GM18519 (cell line): Measurements from ENCODE around the gene MVD.
"Not testable (repeated sequence)": the region's sequence is repeated elsewhere in the genome, so short reads cannot be mapped to it uniquely, and the experiment has no call there.

ENCODE experiments used
- ATAC-seq: cut with Tn5 transposase; IDR thresholded peaks from one replicate; pipeline ENCODE4 v1.9.1; 2021; ENCODE audit warnings: mild to moderate bottlenecking, moderate library complexity; ENCODE audit not compliant: unreplicated experiment, low FRiP score

MVD gene

DNA sequence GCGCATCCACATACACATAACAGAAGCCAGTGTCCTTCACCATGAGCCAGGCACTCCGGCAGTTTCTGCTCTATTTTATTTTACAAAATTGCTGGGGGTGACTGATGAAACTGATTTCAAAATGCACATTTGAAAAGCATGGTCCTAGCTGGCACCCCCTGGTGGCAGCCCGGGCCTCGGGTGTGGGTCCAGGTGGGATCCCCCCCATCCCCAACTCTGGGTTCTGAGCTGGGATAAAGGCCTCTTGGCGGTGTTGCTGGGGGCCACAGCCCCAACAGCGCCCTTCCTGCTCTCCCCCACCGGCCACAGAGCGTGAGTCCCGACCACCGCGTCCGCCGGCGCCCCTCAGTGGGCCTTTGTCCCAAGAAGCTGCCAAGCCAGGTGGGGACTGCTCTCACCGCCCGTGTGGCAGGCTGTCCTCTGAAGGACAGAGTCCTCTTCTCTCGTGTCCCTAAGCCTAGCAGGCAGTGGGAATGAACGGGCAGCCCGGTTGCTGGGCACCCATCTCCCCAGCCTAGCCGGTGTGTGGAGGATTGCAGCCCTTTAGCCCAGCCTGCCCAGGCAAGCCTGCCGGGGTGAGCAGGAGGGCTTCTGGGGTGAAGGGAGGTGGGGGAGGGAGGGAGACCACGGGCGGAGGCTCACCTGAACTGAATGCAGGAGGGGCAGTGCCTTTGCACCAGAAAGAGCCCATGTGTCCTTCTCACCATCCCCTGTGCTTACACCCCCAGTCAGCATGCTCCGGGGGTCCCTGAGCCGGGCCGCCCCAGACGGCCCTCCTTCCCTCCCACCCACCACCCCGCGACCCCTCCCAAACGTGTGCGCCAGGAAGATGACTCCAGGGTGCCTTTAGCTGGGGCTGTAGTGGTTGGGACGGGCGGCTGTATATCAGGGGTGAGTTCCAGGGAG is 22.5 kb upstream of the MVD start:
- no peak for ATAC-seq

GRCh38 chr16:88684569-88685155 is 21.8 kb upstream of the MVD start:
- no peak for ATAC-seq

DNA sequence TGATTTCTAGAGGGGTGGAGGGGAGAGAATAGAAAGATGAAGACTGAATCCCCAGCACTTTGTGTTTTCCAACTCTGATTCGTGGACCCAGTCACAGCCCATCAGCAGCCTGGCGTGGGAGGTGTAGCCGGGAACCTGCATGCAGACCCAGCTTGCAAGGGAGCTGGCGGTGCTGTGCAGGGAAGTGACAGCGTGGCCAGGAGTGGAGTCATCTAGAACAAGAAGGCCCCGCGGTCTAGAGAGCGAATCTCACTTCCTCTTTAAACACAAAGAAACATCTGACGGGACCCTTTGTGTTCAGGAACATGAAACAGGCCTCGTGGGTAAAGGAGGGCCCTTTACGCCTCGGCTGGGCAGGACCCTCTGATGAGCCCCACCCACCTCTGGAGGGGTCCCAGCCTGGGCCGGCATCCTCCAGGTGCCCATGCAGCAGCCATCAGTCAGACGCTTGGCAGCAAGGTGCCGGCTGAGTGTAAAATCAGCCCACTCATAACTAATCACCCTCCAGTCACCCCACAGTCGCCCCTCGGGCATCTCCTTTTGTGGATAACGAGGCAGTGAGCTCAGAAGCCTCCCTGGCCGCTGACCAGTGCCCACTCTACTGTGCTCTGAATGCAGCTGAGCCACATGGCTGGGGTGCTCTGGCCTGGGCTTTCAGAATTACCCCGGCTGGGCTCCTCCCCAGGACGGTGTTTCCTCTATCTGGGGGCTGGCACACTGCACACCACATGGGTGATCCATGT is 19.0 kb upstream of the MVD start:
- ATAC-seq = no peak

DNA sequence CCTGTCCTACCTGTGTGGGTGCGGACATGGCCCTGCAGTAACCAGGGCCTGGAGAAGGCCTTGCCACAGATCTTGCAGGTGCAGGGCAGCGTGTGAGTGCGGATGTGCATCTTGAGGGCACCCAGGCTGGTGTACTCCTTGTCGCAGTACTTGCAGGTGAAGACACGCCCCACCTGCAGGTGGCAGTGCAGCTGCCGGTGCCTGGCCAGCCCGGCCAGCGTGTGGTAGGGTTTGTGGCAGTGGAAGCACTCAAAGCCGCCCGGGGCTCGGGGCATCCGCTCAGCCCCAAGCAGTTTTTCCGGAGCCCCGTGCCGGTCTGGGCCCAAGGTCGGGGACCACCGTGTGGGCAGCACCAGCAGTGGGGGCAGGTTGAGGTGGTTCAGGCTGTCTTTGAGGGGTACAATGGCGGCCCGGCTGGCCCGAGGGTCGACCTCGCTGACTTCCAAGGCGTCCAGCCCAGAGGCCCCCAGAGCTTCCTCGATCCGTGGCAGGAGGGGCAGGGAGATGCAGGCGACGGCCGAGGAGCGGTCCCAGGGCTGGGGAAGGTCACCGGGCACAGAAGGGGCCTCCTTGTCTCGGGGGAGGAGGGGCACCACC is 18.3 kb upstream of the MVD start:
- no peak for ATAC-seq

GRCh38 chr16:88680554-88681083 is 17.7 kb upstream of the MVD start:
- no peak for ATAC-seq

GRCh38 chr16:88678224-88678979 is 15.5 kb upstream of the MVD start:
- no peak for ATAC-seq

DNA sequence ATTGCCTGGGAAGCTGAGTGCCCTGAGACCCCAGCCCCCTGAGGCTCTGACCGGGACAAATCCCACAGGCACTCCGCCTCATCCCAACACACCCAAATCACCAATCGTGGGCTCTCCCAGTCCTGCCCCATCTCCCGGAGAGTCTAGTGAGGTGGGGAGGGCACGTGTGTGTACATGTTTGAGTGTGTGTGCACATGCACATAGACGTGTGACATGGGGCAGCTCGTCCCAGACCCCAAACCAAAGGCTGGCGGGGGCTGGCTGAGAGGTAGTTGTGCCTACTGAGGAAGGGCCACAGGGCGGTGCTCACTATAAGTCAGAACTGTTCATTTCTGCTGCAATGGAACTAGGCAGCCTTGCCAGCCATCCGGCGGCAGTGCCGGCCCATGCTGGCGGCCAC is 14.8 kb upstream of the MVD start:
- no peak for ATAC-seq

DNA sequence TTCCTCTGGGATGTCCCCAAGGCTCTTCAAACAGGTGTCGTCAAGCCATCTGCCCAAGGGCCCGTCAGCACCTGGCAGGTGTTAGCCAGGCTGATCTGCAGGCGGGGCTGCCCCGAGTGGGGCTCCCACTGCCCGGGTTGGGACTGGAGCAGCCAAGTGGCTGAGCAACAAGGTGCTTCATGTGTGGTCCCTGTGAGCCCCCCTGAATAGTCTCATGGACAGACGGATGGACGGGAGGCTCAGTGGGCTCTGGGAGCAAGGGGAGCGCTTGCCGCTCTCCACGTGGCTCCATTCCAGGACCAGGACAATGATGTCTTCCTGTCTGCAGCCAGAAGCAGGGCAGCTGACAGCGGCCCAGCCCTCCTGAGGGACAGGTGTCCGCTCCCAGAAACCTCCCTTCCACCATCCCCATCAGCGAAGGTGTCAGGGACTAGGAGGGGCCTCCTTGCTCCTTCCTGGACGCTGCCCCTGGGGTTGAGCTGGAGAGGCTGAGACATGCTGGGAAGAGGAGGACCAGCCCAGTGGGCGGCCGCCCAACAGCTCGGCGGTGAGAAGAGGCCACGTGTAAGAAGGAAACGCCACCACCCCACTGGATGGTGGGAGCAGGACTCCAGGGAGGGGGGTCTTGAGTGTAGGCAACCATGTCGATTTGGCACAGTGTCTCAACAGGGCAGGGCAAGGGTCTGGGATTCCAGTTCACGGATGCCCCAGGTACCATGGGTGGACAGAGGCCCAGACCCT is 13.8 kb upstream of the MVD start:
- no peak for ATAC-seq

DNA sequence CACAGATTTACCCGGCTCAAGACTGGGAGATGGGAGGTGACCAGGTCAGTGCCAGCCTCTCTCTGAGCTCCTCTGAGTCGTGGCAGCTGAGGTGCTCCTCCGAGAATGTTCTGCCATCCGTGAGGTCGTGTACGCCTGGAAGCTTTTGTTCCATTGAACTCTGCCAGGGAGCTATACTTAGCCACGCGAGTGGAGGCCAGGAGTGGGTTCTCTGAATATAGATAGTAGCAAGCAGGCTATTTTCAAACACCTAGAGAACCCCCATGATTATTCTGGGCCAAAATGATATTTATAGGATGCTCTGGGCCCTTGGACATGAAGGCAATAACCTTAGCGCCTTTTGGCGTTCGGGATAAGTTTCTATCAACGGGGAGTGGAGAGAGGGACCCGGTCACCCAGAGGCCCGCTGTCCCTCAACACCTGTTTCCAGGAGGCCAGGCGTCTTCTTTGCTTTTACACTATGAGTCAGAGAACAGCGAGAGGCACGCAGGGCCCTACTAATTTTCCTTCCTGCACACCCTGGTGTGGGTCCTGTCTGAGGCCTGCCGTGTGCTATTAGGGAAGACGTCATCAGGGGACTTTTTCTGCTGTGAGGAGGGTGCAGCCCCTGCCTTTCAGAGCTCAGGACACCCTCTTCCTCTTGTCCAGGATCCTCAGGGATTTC is 11.0 kb upstream of the MVD start:
- ATAC-seq = no peak

GRCh38 chr16:88672776-88673175 is 9.9 kb upstream of the MVD start:
- ATAC-seq = no peak

GRCh38 chr16:88671806-88672205 is 8.9 kb upstream of the MVD start:
- no peak for ATAC-seq

- ATAC-seq = no peak
Observed at GRCh38 chr16:88669980-88670379, 7.1 kb upstream of the MVD start.

- not testable (repeated sequence) for ATAC-seq
Observed at GRCh38 chr16:88669493-88669892, 6.6 kb upstream of the MVD start.

- ATAC-seq = no peak
Observed at GRCh38 chr16:88667461-88667860, 4.6 kb upstream of the MVD start.

DNA sequence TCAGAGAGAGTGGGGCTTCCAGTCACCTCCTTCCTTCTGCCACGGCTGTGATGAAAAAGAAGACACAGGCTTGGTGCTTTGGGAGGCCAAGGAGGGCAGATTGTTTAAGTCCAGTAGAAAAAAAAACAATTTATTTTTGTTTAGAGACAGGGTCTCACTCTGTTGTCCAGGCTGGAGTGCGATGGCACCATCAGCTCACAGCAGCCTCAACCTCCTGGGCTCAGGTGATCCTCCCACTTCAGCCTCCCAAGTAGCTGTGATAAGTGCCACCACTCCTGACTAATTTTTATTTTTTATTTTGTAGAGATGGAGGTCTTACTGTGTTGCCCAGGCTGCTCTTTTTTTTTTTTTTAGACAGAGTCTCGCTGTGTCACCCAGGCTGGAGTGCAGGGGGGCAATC is 2.7 kb upstream of the MVD start:
- ATAC-seq = no peak

- no peak for ATAC-seq
Observed at GRCh38 chr16:88665148-88665547, 2.3 kb upstream of the MVD start.

GRCh38 chr16:88662222-88662842 is 559 bp downstream of the MVD start:
- no peak for ATAC-seq

DNA sequence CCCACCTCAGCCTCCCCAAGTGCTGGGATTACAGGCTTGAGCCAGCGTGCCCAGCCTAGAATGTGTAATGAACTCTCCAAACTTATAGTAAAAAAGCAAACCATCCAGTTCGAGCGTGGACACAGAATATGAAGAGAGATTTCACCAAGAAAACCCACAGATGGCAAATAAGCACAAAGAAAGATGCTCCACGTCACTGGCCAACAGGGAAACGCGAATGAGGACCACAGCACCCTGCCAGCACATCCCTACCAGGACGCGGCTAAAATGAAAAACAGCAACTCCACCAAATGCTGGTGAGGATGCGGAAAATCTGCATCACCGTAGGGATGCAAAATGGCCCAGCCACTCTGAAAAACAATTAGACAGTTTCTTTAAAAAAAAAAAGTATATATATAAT is 1.4 kb downstream of the MVD start:
- no peak for ATAC-seq
